DND-41 (cell line): ENCODE results near the gene NCR1.

ENCODE experiments used
- CTCF ChIP-seq: IDR thresholded peaks from 2 replicates; pipeline ENCODE4 v1.5.1; 2012; ENCODE audit warnings: borderline replicate concordance, low read length, moderate library complexity, mild to moderate bottlenecking; ENCODE audit not compliant: poor library complexity, severe bottlenecking; ENCODE audit errors: extremely low read depth
- EZH2 ChIP-seq: IDR thresholded peaks from 3 replicates; pipeline ENCODE4 v1.6.1; 2012; ENCODE audit warnings: borderline replicate concordance, low read depth, mild to moderate bottlenecking, moderate library complexity, low read length, inconsistent platforms; ENCODE audit not compliant: severe bottlenecking

- no peak for TF ChIP-seq CTCF
- TF ChIP-seq EZH2, result no peak
Observed at GRCh38 chr19:54921082-54921481, 15.1 kb downstream of the NCR1 start.
